ENCODE data around the gene RNF166.

GRCh38 chr16:88724855-88725555, 18.8 kb upstream of the RNF166 start:
- TF ChIP-seq CTCF (IDR thresholded peaks at IDR 0.05; ENCODE audit: low read depth, low read length, missing input control), result no peak
- no peak for TF ChIP-seq YY1 (IDR thresholded peaks at IDR 0.05)
- no peak for TF ChIP-seq TAF1 (conservative IDR thresholded peaks at IDR 0.05)
- TF ChIP-seq ZBTB33 (IDR thresholded peaks at IDR 0.05), result no peak
- no peak for TF ChIP-seq EGR1 (IDR thresholded peaks at IDR 0.05; ENCODE audit: low read depth in 2 of 2)
